Liver (tissue), 3 donors: Measurements from ENCODE around the gene RBM20.

Experiments used
- ATF3 ChIP-seq: IDR thresholded peaks from 2 replicates; pipeline ENCODE4 v1.6.1; 2016; ENCODE audit warnings: antibody characterized with exemption
- CTCF ChIP-seq: fragments of 150-350 bp; IDR thresholded peaks from 2 replicates; pipeline ENCODE4 v1.5.1; 2017; ENCODE audit warnings: improper control_type of control experiment, low read depth, low read length; ENCODE audit not compliant: missing input control
- FOXA1 ChIP-seq: IDR thresholded peaks from 2 replicates; pipeline ENCODE4 v1.6.1; 2016; ENCODE audit warnings: antibody characterized with exemption
- NR2F2 ChIP-seq: IDR thresholded peaks from 2 replicates; pipeline ENCODE4 v1.6.1; 2016; ENCODE audit warnings: antibody characterized with exemption
- RAD21 ChIP-seq, 2 donors: IDR thresholded peaks; 2 replicates each; pipeline ENCODE4 v1.6.1; 2016; ENCODE audit warnings: antibody characterized with exemption in 2 of 2, mild to moderate bottlenecking in 2 of 2
- REST ChIP-seq: IDR thresholded peaks from 2 replicates; pipeline ENCODE4 v1.6.1; 2016; ENCODE audit warnings: antibody characterized with exemption, mild to moderate bottlenecking
- SP1 ChIP-seq: IDR thresholded peaks from 2 replicates; pipeline ENCODE4 v1.6.1; 2018; ENCODE audit warnings: antibody characterized with exemption, mild to moderate bottlenecking
- YY1 ChIP-seq: IDR thresholded peaks from 2 replicates; pipeline ENCODE4 v1.6.1; 2016; ENCODE audit warnings: antibody characterized with exemption, mild to moderate bottlenecking
- donor health status: healthy.
- donor health status: healthy.

GRCh38 chr10:110641256-110641655, 2.9 kb upstream of the RBM20 start:
- TF ChIP-seq CTCF (no peak), RAD21 (IDR thresholded peaks at IDR 0.05) (no peak), SP1 (no peak), REST (no peak), YY1 (no peak), ATF3 (no peak), FOXA1 (no peak), NR2F2 (no peak)
